Liver (tissue), 3 donors: ENCODE measurements around the gene SLC6A5.

Experiments used
- CTCF ChIP-seq: fragments of 150-350 bp; IDR thresholded peaks from 2 replicates; pipeline ENCODE4 v1.5.1; 2017; ENCODE audit warnings: improper control_type of control experiment, low read depth, low read length; ENCODE audit not compliant: missing input control
- GABPA ChIP-seq, 2 donors: IDR thresholded peaks in 1 of 2; conservative IDR thresholded peaks in 1 of 2; 2 replicates each; pipeline ENCODE4 v1.6.1; 2016; ENCODE audit warnings: antibody characterized with exemption in 2 of 2, mild to moderate bottlenecking in 1 of 2, moderate library complexity in 1 of 2
- RAD21 ChIP-seq, 2 donors: IDR thresholded peaks; 2 replicates each; pipeline ENCODE4 v1.6.1; 2016; ENCODE audit warnings: antibody characterized with exemption in 2 of 2, mild to moderate bottlenecking in 2 of 2
- SP1 ChIP-seq: IDR thresholded peaks from 2 replicates; pipeline ENCODE4 v1.6.1; 2018; ENCODE audit warnings: antibody characterized with exemption, mild to moderate bottlenecking
- TAF1 ChIP-seq: conservative IDR thresholded peaks from 2 replicates; pipeline ENCODE4 v1.6.1; 2016; ENCODE audit warnings: antibody characterized with exemption, mild to moderate bottlenecking
- YY1 ChIP-seq: IDR thresholded peaks from 2 replicates; pipeline ENCODE4 v1.6.1; 2016; ENCODE audit warnings: antibody characterized with exemption, mild to moderate bottlenecking
- ZBTB33 ChIP-seq: IDR thresholded peaks from 2 replicates; pipeline ENCODE4 v1.6.1; 2016; ENCODE audit warnings: antibody characterized with exemption
- TF ChIP-seq, protein P1 (sequence below): IDR thresholded peaks from 2 replicates; pipeline ENCODE4 v1.6.1; 2016; ENCODE audit warnings: antibody characterized with exemption, mild to moderate bottlenecking
- TF ChIP-seq, protein P2 (sequence below): IDR thresholded peaks from 2 replicates; pipeline ENCODE4 v1.6.1; 2016; ENCODE audit warnings: antibody characterized with exemption
- TF ChIP-seq, protein P3 (sequence below): IDR thresholded peaks from 2 replicates; pipeline ENCODE4 v1.6.1; 2016; ENCODE audit warnings: antibody characterized with exemption
- donor health status: healthy.
- donor health status: healthy.

DNA sequence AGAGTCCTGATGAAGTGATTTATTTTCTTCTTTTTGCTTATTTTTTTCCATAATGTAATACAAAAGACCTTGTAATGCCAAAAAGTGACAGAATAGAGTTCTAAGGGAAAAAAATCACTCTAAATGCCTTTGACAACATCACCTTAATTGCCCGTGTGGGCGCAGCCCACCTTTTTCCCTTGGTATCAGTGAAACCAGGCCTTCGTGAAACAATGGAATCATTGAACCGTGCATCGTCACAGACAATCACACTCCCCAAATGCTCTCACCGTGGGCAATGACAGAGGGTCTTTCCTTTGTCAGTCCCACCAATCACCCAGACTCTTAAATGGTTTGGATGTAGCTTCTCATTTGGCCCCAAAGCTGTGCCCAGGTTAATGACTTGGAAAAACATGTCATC lies 9.6 kb upstream of the SLC6A5 start:
- TF ChIP-seq CTCF (no peak), TAF1 (no peak), RAD21 (IDR thresholded peaks at IDR 0.05) (no peak), GABPA (IDR thresholded peaks at IDR 0.05 in 1 of 2, conservative IDR thresholded peaks at IDR 0.05 in 1 of 2) (no peak), ZBTB33 (no peak), YY1 (no peak), SP1 (no peak)
- TF ChIP-seq, protein P1, sequence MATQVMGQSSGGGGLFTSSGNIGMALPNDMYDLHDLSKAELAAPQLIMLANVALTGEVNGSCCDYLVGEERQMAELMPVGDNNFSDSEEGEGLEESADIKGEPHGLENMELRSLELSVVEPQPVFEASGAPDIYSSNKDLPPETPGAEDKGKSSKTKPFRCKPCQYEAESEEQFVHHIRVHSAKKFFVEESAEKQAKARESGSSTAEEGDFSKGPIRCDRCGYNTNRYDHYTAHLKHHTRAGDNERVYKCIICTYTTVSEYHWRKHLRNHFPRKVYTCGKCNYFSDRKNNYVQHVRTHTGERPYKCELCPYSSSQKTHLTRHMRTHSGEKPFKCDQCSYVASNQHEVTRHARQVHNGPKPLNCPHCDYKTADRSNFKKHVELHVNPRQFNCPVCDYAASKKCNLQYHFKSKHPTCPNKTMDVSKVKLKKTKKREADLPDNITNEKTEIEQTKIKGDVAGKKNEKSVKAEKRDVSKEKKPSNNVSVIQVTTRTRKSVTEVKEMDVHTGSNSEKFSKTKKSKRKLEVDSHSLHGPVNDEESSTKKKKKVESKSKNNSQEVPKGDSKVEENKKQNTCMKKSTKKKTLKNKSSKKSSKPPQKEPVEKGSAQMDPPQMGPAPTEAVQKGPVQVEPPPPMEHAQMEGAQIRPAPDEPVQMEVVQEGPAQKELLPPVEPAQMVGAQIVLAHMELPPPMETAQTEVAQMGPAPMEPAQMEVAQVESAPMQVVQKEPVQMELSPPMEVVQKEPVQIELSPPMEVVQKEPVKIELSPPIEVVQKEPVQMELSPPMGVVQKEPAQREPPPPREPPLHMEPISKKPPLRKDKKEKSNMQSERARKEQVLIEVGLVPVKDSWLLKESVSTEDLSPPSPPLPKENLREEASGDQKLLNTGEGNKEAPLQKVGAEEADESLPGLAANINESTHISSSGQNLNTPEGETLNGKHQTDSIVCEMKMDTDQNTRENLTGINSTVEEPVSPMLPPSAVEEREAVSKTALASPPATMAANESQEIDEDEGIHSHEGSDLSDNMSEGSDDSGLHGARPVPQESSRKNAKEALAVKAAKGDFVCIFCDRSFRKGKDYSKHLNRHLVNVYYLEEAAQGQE: no peak
- TF ChIP-seq, protein P2, sequence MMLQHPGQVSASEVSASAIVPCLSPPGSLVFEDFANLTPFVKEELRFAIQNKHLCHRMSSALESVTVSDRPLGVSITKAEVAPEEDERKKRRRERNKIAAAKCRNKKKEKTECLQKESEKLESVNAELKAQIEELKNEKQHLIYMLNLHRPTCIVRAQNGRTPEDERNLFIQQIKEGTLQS: no peak
- TF ChIP-seq, protein P3, sequence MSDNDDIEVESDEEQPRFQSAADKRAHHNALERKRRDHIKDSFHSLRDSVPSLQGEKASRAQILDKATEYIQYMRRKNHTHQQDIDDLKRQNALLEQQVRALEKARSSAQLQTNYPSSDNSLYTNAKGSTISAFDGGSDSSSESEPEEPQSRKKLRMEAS: no peak
